HEK293 (cell line): ENCODE data around the gene SF3B4.
A peak's percentile ranks its signal among the peaks of the same experiment; 100 is the strongest.

Source experiments
- FEZF1 ChIP-seq: fragments of 450-650 bp; formaldehyde crosslinking; IDR thresholded peaks from 2 replicates; pipeline ENCODE4 v1.5.1; 2016; ENCODE audit warnings: missing biosample characterization, missing genetic modification characterization
- PBX3 ChIP-seq: sonication (generic); formaldehyde crosslinking; IDR thresholded peaks from 2 replicates; pipeline ENCODE4 v1.8.1; 2022; ENCODE audit warnings: mild to moderate bottlenecking, moderate library complexity, missing genetic modification reagents
- PRDM1 ChIP-seq: fragments of 450-650 bp; formaldehyde crosslinking; IDR thresholded peaks from 2 replicates; pipeline ENCODE4; 2016; ENCODE audit warnings: missing biosample characterization, missing genetic modification characterization
- PRDM4 ChIP-seq: fragments of 450-650 bp; formaldehyde crosslinking; IDR thresholded peaks from 2 replicates; pipeline ENCODE4 v1.5.1; 2017; ENCODE audit warnings: missing biosample characterization, missing genetic modification characterization
- RBAK ChIP-seq: fragments of 450-650 bp; formaldehyde crosslinking; IDR thresholded peaks from 2 replicates; pipeline ENCODE4 v1.5.1; 2016; ENCODE audit warnings: missing biosample characterization, missing genetic modification characterization
- REPIN1 ChIP-seq: fragments of 450-650 bp; formaldehyde crosslinking; IDR thresholded peaks from 2 replicates; pipeline ENCODE4 v1.5.1; 2017; ENCODE audit warnings: missing biosample characterization, missing genetic modification characterization, low read depth
- WT1 ChIP-seq: fragments of 450-650 bp; formaldehyde crosslinking; IDR thresholded peaks from 2 replicates; pipeline ENCODE4 v1.5.1; 2016; ENCODE audit warnings: missing biosample characterization, missing genetic modification characterization
- ZBTB17 ChIP-seq: fragments of 450-650 bp; formaldehyde crosslinking; IDR thresholded peaks from 2 replicates; pipeline ENCODE4 v1.5.1; 2016; ENCODE audit warnings: missing biosample characterization, missing genetic modification characterization
- ZBTB49 ChIP-seq: fragments of 450-650 bp; formaldehyde crosslinking; IDR thresholded peaks from 2 replicates; pipeline ENCODE4 v1.5.1; 2016; ENCODE audit warnings: missing biosample characterization, missing genetic modification characterization, low read depth
- ZIC2 ChIP-seq: fragments of 450-650 bp; formaldehyde crosslinking; IDR thresholded peaks from 2 replicates; pipeline ENCODE4 v1.5.1; 2016; ENCODE audit warnings: missing biosample characterization, missing genetic modification characterization
- ZNF112 ChIP-seq: fragments of 450-650 bp; formaldehyde crosslinking; IDR thresholded peaks from 2 replicates; pipeline ENCODE4 v1.5.0; 2017; ENCODE audit warnings: missing biosample characterization, missing genetic modification characterization
- ZNF140 ChIP-seq: fragments of 450-650 bp; formaldehyde crosslinking; IDR thresholded peaks from 2 replicates; pipeline ENCODE4 v1.5.1; 2016; ENCODE audit warnings: missing biosample characterization, missing genetic modification characterization
- ZNF16 ChIP-seq: fragments of 450-650 bp; formaldehyde crosslinking; IDR thresholded peaks from 2 replicates; pipeline ENCODE4 v1.5.1; 2016; ENCODE audit warnings: low read depth, missing biosample characterization, missing genetic modification characterization
- ZNF174 ChIP-seq: fragments of 450-650 bp; formaldehyde crosslinking; IDR thresholded peaks from 2 replicates; pipeline ENCODE4 v1.5.0; 2017; ENCODE audit warnings: missing biosample characterization, mild to moderate bottlenecking, missing genetic modification characterization
- ZNF184 ChIP-seq: fragments of 450-650 bp; IDR thresholded peaks from 2 replicates; pipeline ENCODE4 v1.5.1; 2018; ENCODE audit warnings: missing biosample characterization, mild to moderate bottlenecking, missing genetic modification characterization
- ZNF202 ChIP-seq: fragments of 450-650 bp; formaldehyde crosslinking; IDR thresholded peaks from 2 replicates; pipeline ENCODE4 v1.5.1; 2016; ENCODE audit warnings: missing biosample characterization, missing genetic modification characterization, borderline replicate concordance
- ZNF221 ChIP-seq: fragments of 450-650 bp; formaldehyde crosslinking; IDR thresholded peaks from 2 replicates; pipeline ENCODE4 v1.5.1; 2017; ENCODE audit warnings: missing biosample characterization, missing genetic modification characterization, borderline replicate concordance
- ZNF248 ChIP-seq: fragments of 450-650 bp; formaldehyde crosslinking; IDR thresholded peaks from 2 replicates; pipeline ENCODE4 v1.5.1; 2017; ENCODE audit warnings: missing biosample characterization, missing genetic modification characterization
- ZNF26 ChIP-seq: fragments of 450-650 bp; formaldehyde crosslinking; IDR thresholded peaks from 2 replicates; pipeline ENCODE4 v1.5.1; 2016; ENCODE audit warnings: missing biosample characterization, missing genetic modification characterization
- ZNF292 ChIP-seq: fragments of 450-650 bp; formaldehyde crosslinking; IDR thresholded peaks from 2 replicates; pipeline ENCODE4 v1.5.1; 2016; ENCODE audit warnings: low read depth, missing biosample characterization, missing genetic modification characterization, borderline replicate concordance
- ZNF391 ChIP-seq: fragments of 450-650 bp; formaldehyde crosslinking; IDR thresholded peaks from 2 replicates; pipeline ENCODE4 v1.5.1; 2016; ENCODE audit warnings: low read depth, missing biosample characterization, missing genetic modification characterization, borderline replicate concordance
- ZNF510 ChIP-seq: fragments of 450-650 bp; formaldehyde crosslinking; IDR thresholded peaks from 2 replicates; pipeline ENCODE4 v1.5.1; 2018; ENCODE audit warnings: mild to moderate bottlenecking, missing genetic modification characterization, missing biosample characterization; ENCODE audit not compliant: insufficient replicate concordance
- ZNF521 ChIP-seq: fragments of 450-650 bp; formaldehyde crosslinking; IDR thresholded peaks from 2 replicates; pipeline ENCODE4 v1.5.1; 2017; ENCODE audit warnings: missing biosample characterization, mild to moderate bottlenecking, missing genetic modification characterization
- ZNF529 ChIP-seq: fragments of 450-650 bp; formaldehyde crosslinking; IDR thresholded peaks from 2 replicates; pipeline ENCODE4 v1.5.1; 2017; ENCODE audit warnings: missing genetic modification characterization, missing biosample characterization; ENCODE audit not compliant: insufficient replicate concordance
- ZNF580 ChIP-seq: fragments of 450-650 bp; formaldehyde crosslinking; IDR thresholded peaks from 2 replicates; pipeline ENCODE4 v1.5.1; 2016; ENCODE audit warnings: missing biosample characterization, missing genetic modification characterization
- ZNF610 ChIP-seq: fragments of 450-650 bp; formaldehyde crosslinking; IDR thresholded peaks from 2 replicates; pipeline ENCODE4 v1.5.1; 2016; ENCODE audit warnings: missing biosample characterization, missing genetic modification characterization, borderline replicate concordance
- ZNF624 ChIP-seq: fragments of 450-650 bp; formaldehyde crosslinking; IDR thresholded peaks from 2 replicates; pipeline ENCODE4 v1.5.1; 2017; ENCODE audit warnings: missing biosample characterization, missing genetic modification characterization
- ZNF654 ChIP-seq: fragments of 450-650 bp; formaldehyde crosslinking; IDR thresholded peaks from 2 replicates; pipeline ENCODE4 v1.5.1; 2016; ENCODE audit warnings: low read depth, missing biosample characterization, missing genetic modification characterization
- ZNF664 ChIP-seq: fragments of 450-650 bp; formaldehyde crosslinking; IDR thresholded peaks from 2 replicates; pipeline ENCODE4 v1.5.1; 2016; ENCODE audit warnings: missing biosample characterization, missing genetic modification characterization
- ZNF670 ChIP-seq: fragments of 450-650 bp; formaldehyde crosslinking; IDR thresholded peaks from 2 replicates; pipeline ENCODE4 v1.5.1; 2016; ENCODE audit warnings: missing biosample characterization, missing genetic modification characterization, low read depth
- ZNF707 ChIP-seq: fragments of 450-650 bp; formaldehyde crosslinking; IDR thresholded peaks from 2 replicates; pipeline ENCODE4 v1.5.1; 2016; ENCODE audit warnings: missing biosample characterization, missing genetic modification characterization
- ZNF768 ChIP-seq: fragments of 450-650 bp; formaldehyde crosslinking; IDR thresholded peaks from 2 replicates; pipeline ENCODE4 v1.5.1; 2018; ENCODE audit warnings: missing biosample characterization, mild to moderate bottlenecking, missing genetic modification characterization
- ZNF785 ChIP-seq: fragments of 450-650 bp; formaldehyde crosslinking; IDR thresholded peaks from 2 replicates; pipeline ENCODE4 v1.5.1; 2016; ENCODE audit warnings: missing biosample characterization, missing genetic modification characterization

Gene SF3B4

GRCh38 chr1:149888247-149888998, 39.2 kb downstream of the SF3B4 start (continued):
- TF ChIP-seq PBX3 (CRISPR knock-in tag), result no peak
- TF ChIP-seq ZNF521 (tag by site-specific recombination), result no peak
- no peak for TF ChIP-seq ZNF510
- TF ChIP-seq WT1 (tag by site-specific recombination), result 0 out of 2 replicates have a peak, but pooled peaks have one; percentile 8
- no peak for TF ChIP-seq FEZF1
- TF ChIP-seq ZNF16 (tag by site-specific recombination), result no peak
- TF ChIP-seq RBAK (tag by site-specific recombination), result no peak
- no peak for TF ChIP-seq ZNF184 (tag by site-specific recombination)
- TF ChIP-seq ZBTB49 (tag by site-specific recombination), result no peak
- TF ChIP-seq PRDM1, result no peak
- TF ChIP-seq ZIC2, result no peak
- no peak for TF ChIP-seq ZNF610 (tag by site-specific recombination)
- TF ChIP-seq ZNF221, result no peak
- TF ChIP-seq ZNF654 (tag by site-specific recombination), result peak; percentile 14
- no peak for TF ChIP-seq ZNF174 (tag by site-specific recombination)
- no peak for TF ChIP-seq REPIN1 (tag by site-specific recombination)
- no peak for TF ChIP-seq ZNF202
- TF ChIP-seq PRDM4 (tag by site-specific recombination), result peak; percentile 56; the same call in 1 of the 2 replicates
- TF ChIP-seq ZNF26 (tag by site-specific recombination), result no peak
- TF ChIP-seq ZNF707 (tag by site-specific recombination), result no peak
- no peak for TF ChIP-seq ZNF664
- TF ChIP-seq ZNF529 (tag by site-specific recombination), result no peak
- no peak for TF ChIP-seq ZNF785 (tag by site-specific recombination)
- no peak for TF ChIP-seq ZNF292 (tag by site-specific recombination)
- no peak for TF ChIP-seq ZNF768 (tag by site-specific recombination)
- TF ChIP-seq ZNF112 (tag by site-specific recombination), result no peak
- no peak for TF ChIP-seq ZNF140 (tag by site-specific recombination)
- no peak for TF ChIP-seq ZNF670 (tag by site-specific recombination)
- TF ChIP-seq ZNF391 (tag by site-specific recombination), result peak; percentile 60; the same call in 1 of the 2 replicates
- TF ChIP-seq ZNF248 (tag by site-specific recombination), result no peak
- peak; percentile 91 for TF ChIP-seq ZBTB17 (tag by site-specific recombination)
- no peak for TF ChIP-seq ZNF624 (tag by site-specific recombination)
- TF ChIP-seq ZNF580 (tag by site-specific recombination), result 0 out of 2 replicates have a peak, but pooled peaks have one; percentile 40
